NB4 (cell line): Measurements from ENCODE around the gene C11orf87.

Source experiments
- POLR2A ChIP-seq: IDR thresholded peaks from 2 replicates; pipeline ENCODE4 v1.6.1; 2011; ENCODE audit warnings: mild to moderate bottlenecking; ENCODE audit not compliant: insufficient read length; ENCODE audit errors: extremely low read depth
- TF ChIP-seq, protein P1 (sequence below): IDR thresholded peaks from one replicate; pipeline ENCODE4 v1.5.1; 2012; ENCODE audit warnings: low read depth, low read length

- TF ChIP-seq, protein P1, sequence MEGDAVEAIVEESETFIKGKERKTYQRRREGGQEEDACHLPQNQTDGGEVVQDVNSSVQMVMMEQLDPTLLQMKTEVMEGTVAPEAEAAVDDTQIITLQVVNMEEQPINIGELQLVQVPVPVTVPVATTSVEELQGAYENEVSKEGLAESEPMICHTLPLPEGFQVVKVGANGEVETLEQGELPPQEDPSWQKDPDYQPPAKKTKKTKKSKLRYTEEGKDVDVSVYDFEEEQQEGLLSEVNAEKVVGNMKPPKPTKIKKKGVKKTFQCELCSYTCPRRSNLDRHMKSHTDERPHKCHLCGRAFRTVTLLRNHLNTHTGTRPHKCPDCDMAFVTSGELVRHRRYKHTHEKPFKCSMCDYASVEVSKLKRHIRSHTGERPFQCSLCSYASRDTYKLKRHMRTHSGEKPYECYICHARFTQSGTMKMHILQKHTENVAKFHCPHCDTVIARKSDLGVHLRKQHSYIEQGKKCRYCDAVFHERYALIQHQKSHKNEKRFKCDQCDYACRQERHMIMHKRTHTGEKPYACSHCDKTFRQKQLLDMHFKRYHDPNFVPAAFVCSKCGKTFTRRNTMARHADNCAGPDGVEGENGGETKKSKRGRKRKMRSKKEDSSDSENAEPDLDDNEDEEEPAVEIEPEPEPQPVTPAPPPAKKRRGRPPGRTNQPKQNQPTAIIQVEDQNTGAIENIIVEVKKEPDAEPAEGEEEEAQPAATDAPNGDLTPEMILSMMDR = no peak
- TF ChIP-seq POLR2A = no peak
These were observed 32.9 kb downstream of the C11orf87 start for GRCh38 chr11:109454857-109455256.
